GM21447 (cell line): ENCODE results near the gene SKAP1.

Source experiments
- ATAC-seq: cut with Tn5 transposase; IDR thresholded peaks from one replicate; pipeline ENCODE4 v1.9.1; 2021; ENCODE audit not compliant: unreplicated experiment

SKAP1 gene

GRCh38 chr17:48153691-48154358 is 276.2 kb downstream of the SKAP1 start:
- no peak for ATAC-seq

DNA sequence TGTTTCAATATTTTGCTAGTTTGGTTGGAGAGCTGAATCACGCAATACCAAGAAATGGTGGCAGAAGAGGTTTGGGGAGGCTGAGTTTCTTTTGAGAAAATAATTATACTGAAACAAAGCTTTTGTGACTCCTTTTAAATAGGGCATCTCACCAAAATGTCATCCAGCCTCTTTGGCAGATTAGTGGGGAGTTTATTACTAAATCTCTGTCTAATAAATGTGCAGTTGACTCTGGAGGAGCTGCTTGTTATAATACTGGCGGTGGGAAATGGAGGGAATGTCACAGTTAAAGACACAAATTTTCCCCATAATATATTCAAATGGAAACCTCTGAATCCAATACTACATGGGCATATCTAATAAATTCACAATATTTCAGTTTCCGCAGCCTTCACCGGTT is 277.7 kb downstream of the SKAP1 start:
- ATAC-seq: no peak

GRCh38 chr17:48151220-48151619 is 278.8 kb downstream of the SKAP1 start:
- ATAC-seq: no peak

GRCh38 chr17:48150597-48151001 is 279.4 kb downstream of the SKAP1 start:
- no peak for ATAC-seq

- no peak for ATAC-seq
Measured at GRCh38 chr17:48149787-48150463, 280.1 kb downstream of the SKAP1 start.

DNA sequence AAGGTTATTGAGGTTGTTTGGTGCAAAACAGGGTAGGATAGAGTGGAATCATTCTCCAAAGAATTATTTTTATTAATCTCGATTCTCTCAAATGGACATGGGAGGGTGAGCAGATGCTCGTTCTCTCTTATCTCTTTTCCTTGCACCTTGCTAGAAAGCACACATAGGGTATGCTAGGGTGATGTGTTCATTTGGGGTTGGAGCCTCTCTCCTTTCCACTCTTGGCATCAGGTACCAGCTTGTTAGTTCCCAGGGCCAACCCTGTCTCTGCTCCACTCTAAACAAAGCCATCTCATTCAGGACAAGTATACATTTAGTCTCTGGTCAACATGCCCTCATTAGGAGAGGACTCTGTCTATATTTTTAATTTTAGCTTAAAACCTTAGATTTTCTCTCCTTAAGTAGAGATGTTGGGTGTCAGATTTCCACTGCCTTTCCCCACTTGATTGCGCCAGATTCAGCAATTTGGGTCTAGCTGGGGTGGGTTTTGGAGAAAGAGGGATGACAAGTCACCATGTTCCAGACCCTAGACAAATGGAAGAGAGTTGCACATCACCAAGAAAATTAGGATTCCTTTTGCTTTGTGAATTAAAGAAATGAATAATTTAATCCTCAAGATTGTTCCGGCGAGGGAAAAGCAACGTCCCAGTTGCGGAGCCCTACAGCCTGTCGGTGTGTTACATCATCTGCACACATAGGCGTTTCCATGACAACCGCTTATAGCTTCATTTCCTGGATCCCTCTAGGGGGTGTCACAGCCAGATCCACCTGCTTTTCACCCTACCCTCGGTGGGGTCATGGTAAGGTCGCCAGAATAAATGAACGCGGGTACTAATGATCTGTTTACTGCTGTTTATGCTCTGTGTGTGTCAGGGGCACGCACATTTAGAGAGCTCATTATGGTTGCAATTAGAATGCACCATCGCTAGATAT is 280.9 kb downstream of the SKAP1 start:
- no peak for ATAC-seq

- no peak for ATAC-seq
Measured at GRCh38 chr17:48148029-48148770, 281.8 kb downstream of the SKAP1 start.

- ATAC-seq: no peak
Measured at GRCh38 chr17:48144976-48145798, 284.8 kb downstream of the SKAP1 start.

DNA sequence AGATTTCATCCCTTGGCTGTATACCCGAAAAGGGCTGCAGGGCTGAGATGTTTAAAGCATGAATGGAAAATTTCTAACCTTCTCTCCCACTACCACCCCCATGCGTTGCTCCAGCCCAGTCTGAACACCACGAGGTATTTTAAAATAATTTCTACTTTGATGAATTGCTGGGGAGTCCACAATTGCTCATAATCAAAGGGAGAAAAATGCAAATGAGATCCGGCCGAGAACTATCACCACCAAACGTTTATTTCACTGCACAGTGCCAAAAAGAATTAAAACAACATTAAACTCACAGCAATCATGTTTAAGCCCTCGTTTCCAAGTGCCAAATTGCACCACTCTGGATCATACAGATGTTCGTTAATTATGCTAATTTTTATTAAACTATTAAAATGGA is 285.8 kb downstream of the SKAP1 start:
- ATAC-seq: no peak

DNA sequence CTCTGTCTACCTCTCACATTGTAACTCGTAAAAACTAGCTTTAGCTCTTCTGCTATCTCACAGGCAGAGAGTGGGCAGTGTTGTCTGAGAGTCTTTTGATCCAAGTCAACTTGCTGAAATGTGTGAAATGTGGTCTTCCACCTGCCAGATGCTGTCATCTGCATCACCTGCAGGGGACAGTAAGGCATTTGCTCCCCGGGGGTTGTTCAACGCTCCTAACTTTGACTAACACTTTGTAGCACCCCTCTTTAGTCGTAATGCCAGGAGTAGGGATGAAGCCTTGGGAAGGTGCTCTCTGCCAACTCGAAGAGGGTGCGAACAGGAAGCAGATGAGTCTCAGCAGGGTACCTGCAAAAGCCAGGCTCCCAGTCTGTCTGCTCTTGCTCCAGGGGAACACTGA is 286.4 kb downstream of the SKAP1 start:
- ATAC-seq: no peak

DNA sequence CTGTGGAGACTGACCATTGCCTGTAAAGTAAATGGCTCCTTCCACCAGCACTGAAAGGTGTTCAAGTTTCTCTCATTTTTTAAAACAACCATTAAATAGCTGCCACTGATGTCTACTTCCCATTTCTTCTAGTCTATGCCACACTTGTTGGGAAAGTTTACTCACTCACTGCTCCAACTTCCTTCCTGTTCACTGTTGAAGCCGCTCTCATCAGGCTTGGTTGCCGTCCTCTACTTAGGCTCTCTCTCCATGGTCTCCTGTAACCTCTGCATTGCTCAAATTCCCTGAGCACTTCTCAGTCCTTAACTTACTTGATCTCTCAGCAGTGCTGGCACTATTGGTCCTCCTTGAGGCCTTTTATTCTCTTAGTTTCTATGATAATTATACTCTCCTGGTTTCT is 290.1 kb downstream of the SKAP1 start:
- no peak for ATAC-seq

DNA sequence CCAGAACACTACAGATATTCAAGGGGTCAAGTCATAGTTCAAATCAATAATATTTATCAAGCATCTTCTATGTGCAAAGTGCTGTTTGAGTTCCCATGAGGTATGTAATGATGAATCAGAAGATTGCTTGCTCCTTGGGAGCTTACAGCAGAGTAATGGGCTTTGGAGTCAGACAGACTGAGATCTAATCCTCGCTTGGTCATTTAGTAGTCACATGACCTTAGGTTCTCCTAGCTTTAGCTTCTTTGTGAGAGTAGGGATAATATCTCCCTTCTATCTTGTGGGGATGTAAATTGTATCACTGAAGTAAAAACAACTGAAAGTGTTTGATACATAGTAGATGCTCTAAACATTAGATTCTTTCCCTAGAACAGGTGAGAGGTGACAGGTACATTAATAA is 292.4 kb downstream of the SKAP1 start:
- no peak for ATAC-seq

- no peak for ATAC-seq
Measured at GRCh38 chr17:48134912-48135480, 295.0 kb downstream of the SKAP1 start.

GRCh38 chr17:48132385-48132784 is 297.6 kb downstream of the SKAP1 start:
- no peak for ATAC-seq

- ATAC-seq: no peak
Measured at GRCh38 chr17:48131216-48131824, 298.7 kb downstream of the SKAP1 start.

GRCh38 chr17:48129981-48130380 is 300.0 kb downstream of the SKAP1 start:
- no peak for ATAC-seq

DNA sequence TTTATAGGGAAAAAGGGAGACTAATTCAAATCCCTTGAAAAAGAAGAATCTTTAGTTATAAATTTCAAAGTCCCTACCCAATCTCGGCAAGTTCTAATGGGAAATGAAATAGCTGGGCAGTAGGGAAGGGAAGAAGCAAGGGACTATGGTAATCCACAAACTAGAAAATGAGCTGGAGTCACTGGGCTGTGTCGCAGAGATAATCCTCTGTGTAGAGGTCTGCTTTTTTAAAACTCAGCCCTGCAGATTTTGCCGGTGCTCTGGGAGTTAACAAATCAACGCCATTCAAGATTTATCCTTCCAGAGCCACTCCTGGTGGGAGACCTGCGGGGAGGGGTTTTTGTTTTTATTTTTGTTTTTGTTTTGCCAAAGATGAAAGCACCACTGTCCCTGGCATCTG is 301.6 kb downstream of the SKAP1 start:
- no peak for ATAC-seq

DNA sequence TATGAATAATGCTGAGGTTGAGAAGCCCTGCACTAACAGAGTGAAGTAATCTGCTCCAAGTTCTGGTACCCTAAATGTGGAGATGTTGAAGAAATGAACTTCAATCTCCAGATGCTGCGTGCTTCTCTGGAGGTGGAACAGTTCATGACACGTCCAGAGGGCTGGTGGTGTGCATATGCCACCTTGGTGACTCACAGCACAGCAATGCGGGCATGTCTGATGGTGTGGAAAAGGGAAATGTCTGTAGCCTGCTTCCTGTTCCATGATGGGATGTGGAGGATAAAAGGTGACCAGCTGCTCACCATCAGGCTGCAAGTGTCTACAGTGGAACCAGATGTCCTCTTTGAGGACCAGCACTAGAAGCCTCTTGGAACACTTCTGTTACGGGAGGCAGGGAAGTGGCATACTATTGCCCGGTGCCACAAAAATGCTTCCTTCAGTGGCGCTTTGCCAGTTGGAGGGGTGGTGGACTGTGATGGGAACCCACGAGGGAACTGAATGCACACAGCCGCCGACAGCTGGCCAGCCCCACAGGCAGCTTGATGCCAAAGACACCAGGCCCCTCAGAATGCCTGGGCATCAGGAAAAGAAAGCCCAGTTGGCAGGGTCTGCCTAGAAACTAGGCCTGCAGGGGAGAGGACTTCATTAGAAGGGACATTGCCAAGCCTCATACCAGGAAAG is 302.5 kb downstream of the SKAP1 start:
- no peak for ATAC-seq

DNA sequence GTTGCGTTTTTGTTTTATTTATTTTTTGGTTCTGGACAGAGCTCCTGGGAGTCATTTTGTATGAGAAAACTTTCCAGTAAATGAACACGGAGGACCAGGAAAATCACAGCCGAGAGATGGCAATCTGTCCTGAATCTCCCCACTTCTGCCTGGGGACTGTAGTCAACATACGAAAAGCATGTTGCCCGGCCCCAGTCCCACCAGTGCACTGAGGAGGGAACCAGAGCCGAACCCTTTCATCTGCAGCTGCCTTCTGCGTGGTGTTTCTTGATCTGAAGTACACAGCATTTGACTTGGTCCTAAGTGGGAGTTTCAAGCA is 303.5 kb downstream of the SKAP1 start:
- no peak for ATAC-seq
